ENCODE results near the gene UROS. TPM values are rescaled to one million over a fixed set of nuclear protein-coding genes. Genes with fewer than 3 reads are reported as not detected.

The UROS gene
- total and polyA plus RNA-seq, 7 donors: 26.1 to 46.7 (median 35.4) TPM

DNA sequence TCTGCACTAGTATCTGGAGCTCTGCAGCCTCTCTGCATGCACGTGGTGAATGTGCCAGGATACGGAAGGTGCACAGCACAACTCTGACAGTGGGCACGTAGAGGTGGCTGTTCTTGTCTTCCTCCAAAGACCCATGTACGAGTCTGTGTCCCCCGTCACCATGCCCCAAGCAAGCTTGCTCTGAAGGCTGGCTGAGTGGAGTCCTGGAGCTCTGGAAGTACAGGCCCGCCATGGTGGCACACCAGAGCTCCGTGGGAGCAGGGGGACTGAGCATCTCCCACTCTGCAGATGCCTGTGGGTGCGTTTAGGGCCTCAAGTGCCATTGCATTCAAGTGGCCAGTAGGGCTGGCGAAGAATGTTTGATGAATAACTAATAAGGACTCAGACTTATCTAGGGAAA is 17.3 kb upstream of the UROS start:
- peaks cover 0 to 6% (median 3%) of the 10 kb centered on the region in 4 donors for H3K4me1 ChIP-seq
- TF ChIP-seq EP300 (IDR thresholded peaks at IDR 0.05): no peak
- no peaks in the 10 kb centered on the region for H3K27me3 ChIP-seq
- no peaks in the 10 kb centered on the region for H3K9me3 ChIP-seq
- intact Hi-C loops (cut with DNase I): no loop called here
- no peak overlapping the region for H3K27ac ChIP-seq
- no peak overlapping the region for H3K4me3 ChIP-seq
- DNase-seq: no peak
- H3K36me3 ChIP-seq: peaks cover 18 to 80% (median 52%) of the 10 kb centered on the region in 4 donors
- 96% methylated on average over 9 of the region's 9 CpGs for WGBS, 2 donors

DNA sequence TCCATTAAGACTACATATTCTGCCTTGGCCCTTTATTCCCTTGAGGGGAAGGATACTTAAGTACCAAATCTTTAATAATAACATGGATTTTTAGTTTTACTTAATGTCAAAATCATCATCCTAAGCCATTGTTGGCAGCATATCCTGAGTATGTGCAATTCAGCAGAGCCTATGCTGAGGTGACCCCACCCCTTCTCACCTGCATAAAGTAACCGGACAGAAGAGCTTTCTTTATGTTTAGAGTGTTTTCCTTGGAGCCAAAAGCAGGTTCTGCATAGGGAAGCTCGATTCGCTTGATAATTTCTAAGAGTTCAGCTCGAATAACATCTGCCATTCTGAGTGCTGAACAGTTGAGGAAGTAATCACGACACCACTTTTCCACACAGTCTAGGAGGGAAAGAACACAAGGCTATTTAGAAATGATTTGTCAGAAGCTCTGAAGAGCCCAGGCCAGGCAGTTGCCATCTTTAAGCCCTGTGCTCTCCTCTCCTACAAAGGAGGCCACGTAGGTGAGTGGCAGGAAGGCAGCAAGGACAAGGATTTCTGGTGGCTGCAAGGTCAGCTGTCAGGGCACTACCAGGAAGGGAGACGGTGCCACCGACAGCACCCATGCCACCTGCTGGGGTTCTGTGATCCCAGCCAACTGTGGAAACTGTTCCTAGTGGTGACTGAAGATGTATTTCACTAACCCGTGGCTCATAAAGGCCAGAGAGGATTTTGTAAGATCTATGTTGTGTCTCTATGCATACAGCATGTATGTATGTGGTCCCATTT is 15.9 kb upstream of the UROS start:
- 85 to 92% methylated on average over 9 of the region's 9 CpGs for WGBS, 2 donors
- H3K9me3 ChIP-seq: no peaks in the 10 kb centered on the region
- no peak overlapping the region for H3K4me3 ChIP-seq
- TF ChIP-seq EP300 (IDR thresholded peaks at IDR 0.05): no peak
- no peak for TF ChIP-seq POLR2A (IDR thresholded peaks at IDR 0.05)
- no peak for TF ChIP-seq POLR2AphosphoS5 (IDR thresholded peaks at IDR 0.05)
- TF ChIP-seq, protein P1, sequence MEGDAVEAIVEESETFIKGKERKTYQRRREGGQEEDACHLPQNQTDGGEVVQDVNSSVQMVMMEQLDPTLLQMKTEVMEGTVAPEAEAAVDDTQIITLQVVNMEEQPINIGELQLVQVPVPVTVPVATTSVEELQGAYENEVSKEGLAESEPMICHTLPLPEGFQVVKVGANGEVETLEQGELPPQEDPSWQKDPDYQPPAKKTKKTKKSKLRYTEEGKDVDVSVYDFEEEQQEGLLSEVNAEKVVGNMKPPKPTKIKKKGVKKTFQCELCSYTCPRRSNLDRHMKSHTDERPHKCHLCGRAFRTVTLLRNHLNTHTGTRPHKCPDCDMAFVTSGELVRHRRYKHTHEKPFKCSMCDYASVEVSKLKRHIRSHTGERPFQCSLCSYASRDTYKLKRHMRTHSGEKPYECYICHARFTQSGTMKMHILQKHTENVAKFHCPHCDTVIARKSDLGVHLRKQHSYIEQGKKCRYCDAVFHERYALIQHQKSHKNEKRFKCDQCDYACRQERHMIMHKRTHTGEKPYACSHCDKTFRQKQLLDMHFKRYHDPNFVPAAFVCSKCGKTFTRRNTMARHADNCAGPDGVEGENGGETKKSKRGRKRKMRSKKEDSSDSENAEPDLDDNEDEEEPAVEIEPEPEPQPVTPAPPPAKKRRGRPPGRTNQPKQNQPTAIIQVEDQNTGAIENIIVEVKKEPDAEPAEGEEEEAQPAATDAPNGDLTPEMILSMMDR (IDR thresholded peaks at IDR 0.05): no peak
- peaks cover 23 to 93% (median 61%) of the 10 kb centered on the region in 4 donors for H3K36me3 ChIP-seq
- intact Hi-C loops (cut with DNase I): no loop called here
- DNase-seq: no peak
- no peaks in the 10 kb centered on the region for H3K27me3 ChIP-seq
- no peaks in the 10 kb centered on the region for H3K4me1 ChIP-seq
- no peak overlapping the region for H3K27ac ChIP-seq

DNA sequence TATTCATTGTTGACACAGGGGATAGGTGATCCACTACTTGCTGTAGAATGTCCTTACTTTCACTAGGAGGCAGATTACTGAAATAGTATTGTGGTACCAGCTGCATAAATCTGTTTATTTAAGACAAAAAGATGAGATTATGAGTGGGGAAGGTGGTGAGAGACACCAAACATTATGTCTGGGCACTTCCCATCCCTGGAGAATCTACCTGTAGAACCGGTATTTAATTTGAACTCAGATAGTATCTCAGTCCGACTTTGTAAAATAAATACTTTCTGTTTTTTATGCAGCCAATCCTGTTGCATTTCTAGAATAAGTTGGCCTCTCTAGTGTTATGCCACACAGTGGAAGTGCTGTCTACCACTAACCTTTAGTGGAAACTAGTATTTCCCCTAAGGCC is 13.7 kb upstream of the UROS start:
- Histone ChIP-seq H3K36me3 (peaks cover 26 to 100% (median 78%) of the 10 kb centered on the region in 4 donors), H3K9me3 (no peaks in the 10 kb centered on the region), H3K4me3 (no peak overlapping the region), H3K27me3 (no peaks in the 10 kb centered on the region), H3K27ac (no peak overlapping the region), H3K4me1 (no peaks in the 10 kb centered on the region)
- DNase-seq: no peak
- WGBS, 2 donors: 68 to 87% methylated on average over 2 of the region's 2 CpGs
- TF ChIP-seq EP300 (IDR thresholded peaks at IDR 0.05) (no peak), POLR2A (IDR thresholded peaks at IDR 0.05) (no peak), POLR2AphosphoS5 (IDR thresholded peaks at IDR 0.05) (no peak)
- TF ChIP-seq, protein P1 (IDR thresholded peaks at IDR 0.05): no peak
- intact Hi-C loops (cut with DNase I): no loop called here

DNA sequence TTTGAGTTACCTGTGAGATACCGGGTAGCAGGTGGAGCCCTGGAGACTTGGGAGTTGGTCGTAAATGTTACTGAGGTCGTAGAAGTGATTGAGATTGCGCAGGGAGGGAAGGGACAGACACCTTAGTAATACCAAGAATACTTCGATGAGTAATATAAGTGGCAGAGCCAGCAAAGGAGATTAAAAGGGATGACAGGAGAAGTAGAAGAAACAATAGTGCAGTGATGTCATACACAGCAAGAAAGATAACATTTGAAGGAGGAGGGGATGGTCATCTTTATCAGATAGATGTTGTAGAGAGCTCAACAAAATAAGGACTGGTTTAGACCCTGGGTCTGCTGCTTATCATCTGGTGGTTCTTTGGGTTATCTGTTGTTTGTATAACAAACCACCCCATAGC is 5.3 kb upstream of the UROS start:
- H3K27me3 ChIP-seq: no peaks in the 10 kb centered on the region
- no peak overlapping the region for H3K27ac ChIP-seq
- H3K4me3 ChIP-seq: no peak overlapping the region
- peaks cover 24 to 72% (median 39%) of the 10 kb centered on the region in 4 donors for H3K36me3 ChIP-seq
- TF ChIP-seq EP300 (IDR thresholded peaks at IDR 0.05) (no peak), POLR2AphosphoS5 (IDR thresholded peaks at IDR 0.05) (no peak), POLR2A (IDR thresholded peaks at IDR 0.05) (no peak)
- TF ChIP-seq, protein P1 (IDR thresholded peaks at IDR 0.05): no peak
- DNase-seq: no peak
- no peaks in the 10 kb centered on the region for H3K9me3 ChIP-seq
- H3K4me1 ChIP-seq: peaks cover 0 to 24% (median 22%) of the 10 kb centered on the region in 4 donors
- 79 to 88% methylated on average over 5 of the region's 5 CpGs for WGBS, 2 donors
- intact Hi-C loops (cut with DNase I): loop anchor here (10.0 kb wide), 2 partner anchors 674 to 1024 kb away; partner anchors contain the start of gene ABRAXAS2

DNA sequence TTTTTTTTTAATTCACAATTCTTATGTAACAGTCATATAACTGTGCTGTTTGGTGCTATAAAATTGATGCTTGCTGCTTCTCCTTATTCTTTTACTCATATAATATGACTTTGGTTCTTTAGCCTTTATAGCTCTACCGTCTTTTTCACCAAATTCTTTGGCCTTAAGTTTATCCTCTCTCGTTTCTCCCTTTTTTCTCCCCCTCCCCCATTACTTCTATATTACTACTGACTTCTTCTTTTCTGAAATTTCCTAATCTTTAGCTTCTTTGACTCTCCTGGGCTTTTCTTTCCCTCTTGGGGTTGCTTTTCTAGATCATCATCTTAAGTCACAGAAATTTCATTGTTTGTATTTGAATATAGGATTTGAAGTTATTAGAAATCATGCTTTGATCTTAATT is 4.1 kb upstream of the UROS start:
- Histone ChIP-seq H3K36me3 (peaks cover 17 to 60% (median 32%) of the 10 kb centered on the region in 4 donors), H3K27me3 (no peaks in the 10 kb centered on the region), H3K27ac (no peak overlapping the region), H3K9me3 (no peaks in the 10 kb centered on the region), H3K4me1 (peaks cover 0 to 29% (median 26%) of the 10 kb centered on the region in 4 donors), H3K4me3 (no peak overlapping the region)
- DNase-seq: no peak
- WGBS, 2 donors: 85 to 86% methylated on average over 2 of the region's 2 CpGs
- intact Hi-C loops (cut with DNase I): loop anchor here (10.0 kb wide), 2 partner anchors 672 to 1022 kb away; partner anchors contain the start of gene ABRAXAS2
- TF ChIP-seq POLR2A (IDR thresholded peaks at IDR 0.05): no peak
- TF ChIP-seq, protein P1 (IDR thresholded peaks at IDR 0.05): no peak
- no peak for TF ChIP-seq POLR2AphosphoS5 (IDR thresholded peaks at IDR 0.05)
- no peak for TF ChIP-seq EP300 (IDR thresholded peaks at IDR 0.05)
